Breast epithelium (tissue), 4 donors: ENCODE data around the gene GALNT5. TPM values are rescaled to one million over a fixed set of nuclear protein-coding genes. Genes with fewer than 3 reads are reported as not detected.
"Not testable (repeated sequence)": the region's sequence is repeated elsewhere in the genome, so short reads cannot be mapped to it uniquely, and the experiment has no call there.

Source experiments
- DNase-seq, 2 donors: peaks; one replicate each; pipeline ENCODE4 v3.0.0-alpha.2; 2019; ENCODE audit warnings: low spot score in 2 of 2
- H3K27ac ChIP-seq, 2 donors: fragments of 200-600 bp; sonication (generic) in 1 of 2; one replicate each; pipeline ENCODE4 v1.5.1; 2016 to 2019; ENCODE audit warnings: mild to moderate bottlenecking in 1 of 2
- H3K27me3 ChIP-seq, 2 donors: fragments of 200-600 bp; sonication (generic) in 1 of 2; one replicate each; pipeline versions ENCODE4 v1.5.1 to v1.6.0; 2017 to 2019; ENCODE audit warnings: control low read depth in 1 of 2, mild to moderate bottlenecking in 1 of 2
- H3K36me3 ChIP-seq: fragments of 200-600 bp; one replicate; pipeline ENCODE4 v1.5.1; 2019
- H3K4me1 ChIP-seq, 2 donors: fragments of 200-600 bp; sonication (generic); one replicate each; pipeline ENCODE4 v1.5.1; 2016 to 2019; ENCODE audit warnings: control low read depth in 1 of 2
- H3K4me3 ChIP-seq, 3 donors: fragments of 200-600 bp; sonication (generic); 1 replicate in 2 of 3; 2 replicates in 1 of 3; pipeline ENCODE4 v1.5.1; 2016 to 2019; ENCODE audit warnings: mild to moderate bottlenecking in 3 of 3, moderate library complexity in 2 of 3
- H3K9me3 ChIP-seq, 2 donors: fragments of 200-600 bp; sonication (generic) in 1 of 2; one replicate each; pipeline ENCODE4 v1.5.1; 2016 to 2019; ENCODE audit warnings: control low read depth in 1 of 2
- CTCF ChIP-seq, 3 donors: fragments of 450-650 bp; IDR thresholded peaks; one replicate each; pipeline ENCODE4 v1.5.1; 2016 to 2017; ENCODE audit warnings: antibody characterized with exemption in 3 of 3, mild to moderate bottlenecking in 3 of 3, moderate library complexity in 3 of 3
- POLR2A ChIP-seq: fragments of 450-650 bp; IDR thresholded peaks from one replicate; pipeline ENCODE4 v1.6.1; 2016; ENCODE audit warnings: antibody characterized with exemption, mild to moderate bottlenecking, moderate library complexity
- POLR2AphosphoS5 ChIP-seq, 3 donors: sonication (generic); formaldehyde crosslinking; IDR thresholded peaks; one replicate each; pipeline ENCODE4 v1.6.1; 2017; ENCODE audit warnings: antibody characterized with exemption in 3 of 3
- intact Hi-C: fragments of 100-400 bp; cut with DNase I; formaldehyde crosslinking; loops from one replicate; pipeline ENCODE4 v1.15.1; 2023; ENCODE audit warnings: low total_unique reads
- total RNA-seq, 3 donors: library from RNA; depleted of rRNA; stranded (reverse); fragments of >200 nt; gene quantifications; one replicate each; pipeline ENCODE4 v1.1.0, GENCODE V29; 2016

GALNT5 gene
- total RNA-seq, 3 donors from 2014 or later = 0.16 to 2.0 (median 1.6) TPM

GRCh38 chr2:157269060-157269459 lies 11.6 kb downstream of the GALNT5 start:
- DNase-seq = no peak
- Histone ChIP-seq H3K4me3 (no peak overlapping the region), H3K27me3 (no peaks in the 10 kb centered on the region), H3K9me3 (no peaks in the 10 kb centered on the region), H3K27ac (no peak overlapping the region), H3K36me3 (no peaks in the 10 kb centered on the region), H3K4me1 (no peaks in the 10 kb centered on the region)
- intact Hi-C loops = no loop called here
- TF ChIP-seq POLR2A (no peak), CTCF (IDR thresholded peaks at IDR 0.05) (no peak), POLR2AphosphoS5 (IDR thresholded peaks at IDR 0.05) (no peak)

GRCh38 chr2:157269922-157270321 lies 12.4 kb downstream of the GALNT5 start:
- no peak overlapping the region for H3K27ac ChIP-seq
- H3K9me3 ChIP-seq = no peaks in the 10 kb centered on the region
- TF ChIP-seq POLR2AphosphoS5 (IDR thresholded peaks at IDR 0.05) = no peak
- TF ChIP-seq POLR2A = no peak
- TF ChIP-seq CTCF (IDR thresholded peaks at IDR 0.05) = no peak
- H3K4me3 ChIP-seq = no peak overlapping the region
- no peaks in the 10 kb centered on the region for H3K27me3 ChIP-seq
- intact Hi-C loops = no loop called here
- no peaks in the 10 kb centered on the region for H3K4me1 ChIP-seq
- no peaks in the 10 kb centered on the region for H3K36me3 ChIP-seq
- DNase-seq = no peak

- H3K4me3 ChIP-seq = no peak overlapping the region
- no peak for TF ChIP-seq CTCF (IDR thresholded peaks at IDR 0.05)
- no peak for TF ChIP-seq POLR2A
- TF ChIP-seq POLR2AphosphoS5 (IDR thresholded peaks at IDR 0.05) = no peak
- intact Hi-C loops = no loop called here
- H3K27me3 ChIP-seq = no peaks in the 10 kb centered on the region
- peaks cover 0 to 3% of the 10 kb centered on the region in 2 donors for H3K9me3 ChIP-seq
- H3K36me3 ChIP-seq = no peaks in the 10 kb centered on the region
- H3K27ac ChIP-seq = no peak overlapping the region
- DNase-seq = no peak
- no peaks in the 10 kb centered on the region for H3K4me1 ChIP-seq
Observed at GRCh38 chr2:157271590-157272203, 14.2 kb downstream of the GALNT5 start.

GRCh38 chr2:157279311-157279710 lies 21.8 kb downstream of the GALNT5 start:
- H3K4me1 ChIP-seq, H3K36me3 ChIP-seq, H3K27me3 ChIP-seq, intact Hi-C loops, H3K4me3 ChIP-seq, H3K9me3 ChIP-seq, H3K27ac ChIP-seq, DNase-seq: not testable (repeated sequence)

GRCh38 chr2:157281316-157281715 lies 23.8 kb downstream of the GALNT5 start:
- H3K4me1 ChIP-seq = no peaks in the 10 kb centered on the region
- no peak for DNase-seq
- H3K27me3 ChIP-seq = no peaks in the 10 kb centered on the region
- intact Hi-C loops = no loop called here
- no peaks in the 10 kb centered on the region for H3K9me3 ChIP-seq
- TF ChIP-seq POLR2A = no peak
- TF ChIP-seq POLR2AphosphoS5 (IDR thresholded peaks at IDR 0.05) = no peak
- no peak for TF ChIP-seq CTCF (IDR thresholded peaks at IDR 0.05)
- H3K4me3 ChIP-seq = no peak overlapping the region
- H3K36me3 ChIP-seq = no peaks in the 10 kb centered on the region
- no peak overlapping the region for H3K27ac ChIP-seq

GRCh38 chr2:157283468-157283867 lies 26.0 kb downstream of the GALNT5 start:
- H3K27me3 ChIP-seq = no peaks in the 10 kb centered on the region
- no peak overlapping the region for H3K27ac ChIP-seq
- no peak for DNase-seq
- no peaks in the 10 kb centered on the region for H3K36me3 ChIP-seq
- H3K4me3 ChIP-seq = no peak overlapping the region
- intact Hi-C loops = no loop called here
- H3K4me1 ChIP-seq = no peaks in the 10 kb centered on the region
- H3K9me3 ChIP-seq = no peaks in the 10 kb centered on the region
- no peak for TF ChIP-seq POLR2A
- no peak for TF ChIP-seq POLR2AphosphoS5 (IDR thresholded peaks at IDR 0.05)
- no peak for TF ChIP-seq CTCF (IDR thresholded peaks at IDR 0.05)
